BLaER1 treated with 17β-estradiol and CSF1 and Interleukin-3, amounts not matched to agents 10 nM and 100 nM (cell line): ENCODE data around the gene MAP4K2.

ENCODE experiments used
- H3K27ac ChIP-seq, 11 experiments: shearing (Covaris generic); formaldehyde crosslinking; 2 replicates each; pipeline ENCODE4 v1.8.1; 2022
- H3K27me3 ChIP-seq, 11 experiments: shearing (Covaris generic); formaldehyde crosslinking; 2 replicates each; pipeline ENCODE4 v1.8.1; 2022
- H3K36me3 ChIP-seq, 11 experiments: shearing (Covaris generic); formaldehyde crosslinking; 2 replicates each; pipeline ENCODE4 v1.8.1; 2022
- H3K4me1 ChIP-seq, 10 experiments: shearing (Covaris generic); formaldehyde crosslinking; 2 replicates each; pipeline ENCODE4 v1.8.1; 2022
- H3K4me2 ChIP-seq, 11 experiments: shearing (Covaris generic); formaldehyde crosslinking; 2 replicates each; pipeline ENCODE4 v1.8.1; 2022
- H3K4me3 ChIP-seq, 10 experiments: shearing (Covaris generic); formaldehyde crosslinking; 2 replicates each; pipeline ENCODE4 v1.8.1; 2022
- H3K9ac ChIP-seq, 11 experiments: shearing (Covaris generic); formaldehyde crosslinking; 2 replicates each; pipeline ENCODE4 v1.8.1; 2022
- H3K9me3 ChIP-seq, 11 experiments: shearing (Covaris generic); formaldehyde crosslinking; replicated peaks in 1 of 11; 2 replicates each; pipeline ENCODE4 v1.8.1; 2022
- H4K20me1 ChIP-seq, 11 experiments: shearing (Covaris generic); formaldehyde crosslinking; 2 replicates each; pipeline ENCODE4 v1.8.1; 2022
- Cebpa-rat ChIP-seq, 11 experiments: shearing (Covaris generic); IDR thresholded peaks; 2 replicates each; pipeline ENCODE4 v1.8.1; 2022

The MAP4K2 gene

GRCh38 chr11:64834723-64835615, 32.0 kb upstream of the MAP4K2 start:
- Histone ChIP-seq H3K4me2 (peak overlapping the region in 7 of 11 experiments; percentile 5 to 86 (median 33); a peak in 11 of 22 replicates), H3K9ac (peak overlapping the region in 3 of 11 experiments; percentile 14 to 30 (median 26); a peak in 2 of 22 replicates), H3K27ac (no peak overlapping the region), H3K36me3 (no peaks in the 10 kb centered on the region), H4K20me1 (peaks cover 0 to 23% (median 0%) of the 10 kb centered on the region in 11 experiments; a peak in 6 of 22 replicates), H3K27me3 (peaks cover 0 to 9% (median 0%) of the 10 kb centered on the region in 11 experiments; a peak in 3 of 22 replicates), H3K4me1 (peaks cover 9 to 61% (median 51%) of the 10 kb centered on the region in 10 experiments), H3K9me3 (no peaks in the 10 kb centered on the region), H3K4me3 (no peak overlapping the region)
- TF ChIP-seq Cebpa-rat (IDR thresholded peaks at IDR 0.05), result no peak

- no peak overlapping the region for H3K4me2 ChIP-seq
- H3K4me1 ChIP-seq, result peaks cover 9 to 64% (median 53%) of the 10 kb centered on the region in 10 experiments
- H3K4me3 ChIP-seq, result no peak overlapping the region
- no peak overlapping the region for H3K27ac ChIP-seq
- TF ChIP-seq Cebpa-rat (IDR thresholded peaks at IDR 0.05), result no peak
- no peaks in the 10 kb centered on the region for H3K9me3 ChIP-seq
- H3K36me3 ChIP-seq, result no peaks in the 10 kb centered on the region
- peaks cover 0 to 23% (median 0%) of the 10 kb centered on the region in 11 experiments; a peak in 6 of 22 replicates for H4K20me1 ChIP-seq
- peaks cover 0 to 9% (median 0%) of the 10 kb centered on the region in 11 experiments; a peak in 3 of 22 replicates for H3K27me3 ChIP-seq
- no peak overlapping the region for H3K9ac ChIP-seq
Measured at GRCh38 chr11:64834031-64834722, 31.2 kb upstream of the MAP4K2 start.

GRCh38 chr11:64833509-64833908, 30.5 kb upstream of the MAP4K2 start:
- H3K9me3 ChIP-seq, result no peaks in the 10 kb centered on the region
- no peak overlapping the region for H3K27ac ChIP-seq
- peaks cover 0 to 9% (median 0%) of the 10 kb centered on the region in 11 experiments; a peak in 3 of 22 replicates for H3K27me3 ChIP-seq
- peaks cover 0 to 24% (median 0%) of the 10 kb centered on the region in 11 experiments; a peak in 6 of 22 replicates for H4K20me1 ChIP-seq
- peaks cover 9 to 62% (median 53%) of the 10 kb centered on the region in 10 experiments for H3K4me1 ChIP-seq
- no peak for TF ChIP-seq Cebpa-rat (IDR thresholded peaks at IDR 0.05)
- H3K4me3 ChIP-seq, result no peak overlapping the region
- H3K36me3 ChIP-seq, result no peaks in the 10 kb centered on the region
- no peak overlapping the region for H3K9ac ChIP-seq
- no peak overlapping the region for H3K4me2 ChIP-seq

GRCh38 chr11:64833198-64833502, 30.1 kb upstream of the MAP4K2 start:
- Histone ChIP-seq H3K9ac (no peak overlapping the region), H3K4me2 (no peak overlapping the region), H3K27me3 (peaks cover 0 to 9% (median 0%) of the 10 kb centered on the region in 11 experiments; a peak in 3 of 22 replicates), H3K4me3 (no peak overlapping the region), H3K4me1 (peaks cover 9 to 59% (median 51%) of the 10 kb centered on the region in 10 experiments), H3K36me3 (no peaks in the 10 kb centered on the region), H3K9me3 (no peaks in the 10 kb centered on the region), H4K20me1 (peaks cover 0 to 24% (median 0%) of the 10 kb centered on the region in 11 experiments; a peak in 6 of 22 replicates), H3K27ac (no peak overlapping the region)
- TF ChIP-seq Cebpa-rat (IDR thresholded peaks at IDR 0.05), result no peak

GRCh38 chr11:64832467-64833197, 29.6 kb upstream of the MAP4K2 start:
- Histone ChIP-seq H4K20me1 (peaks cover 0 to 24% (median 0%) of the 10 kb centered on the region in 11 experiments; a peak in 6 of 22 replicates), H3K4me1 (peaks cover 9 to 53% (median 47%) of the 10 kb centered on the region in 10 experiments), H3K27me3 (peaks cover 0 to 9% (median 0%) of the 10 kb centered on the region in 11 experiments; a peak in 2 of 22 replicates), H3K9me3 (no peaks in the 10 kb centered on the region), H3K4me3 (no peak overlapping the region), H3K4me2 (peak overlapping the region in 8 of 11 experiments; percentile 18 to 80 (median 66); a peak in 13 of 22 replicates), H3K9ac (peak overlapping the region in 1 of 11 experiments; percentile 20; a peak in 1 of 22 replicates), H3K27ac (no peak overlapping the region), H3K36me3 (no peaks in the 10 kb centered on the region)
- TF ChIP-seq Cebpa-rat (IDR thresholded peaks at IDR 0.05), result no peak

GRCh38 chr11:64831411-64831891, 28.4 kb upstream of the MAP4K2 start:
- H3K9me3 ChIP-seq, result no peaks in the 10 kb centered on the region
- peak overlapping the region in 9 of 11 experiments; percentile 1 to 80 (median 64); a peak in 16 of 22 replicates for H3K4me2 ChIP-seq
- peak overlapping the region in 4 of 11 experiments; percentile 17 to 41 (median 35); a peak in 3 of 22 replicates for H3K9ac ChIP-seq
- peaks cover 0 to 42% (median 35%) of the 10 kb centered on the region in 10 experiments; a peak in 17 of 20 replicates for H3K4me1 ChIP-seq
- TF ChIP-seq Cebpa-rat (IDR thresholded peaks at IDR 0.05), result no peak
- H4K20me1 ChIP-seq, result peaks cover 0 to 24% (median 0%) of the 10 kb centered on the region in 11 experiments; a peak in 5 of 22 replicates
- H3K27ac ChIP-seq, result no peak overlapping the region
- H3K36me3 ChIP-seq, result no peaks in the 10 kb centered on the region
- H3K4me3 ChIP-seq, result no peak overlapping the region
- H3K27me3 ChIP-seq, result peaks cover 0 to 9% (median 0%) of the 10 kb centered on the region in 11 experiments; a peak in 2 of 22 replicates

GRCh38 chr11:64829536-64830251, 26.7 kb upstream of the MAP4K2 start:
- H3K36me3 ChIP-seq, result no peaks in the 10 kb centered on the region
- H3K4me2 ChIP-seq, result peak overlapping the region in 5 of 11 experiments; percentile 26 to 68 (median 40); a peak in 6 of 22 replicates
- peaks cover 0 to 28% (median 22%) of the 10 kb centered on the region in 10 experiments; a peak in 17 of 20 replicates for H3K4me1 ChIP-seq
- no peak overlapping the region for H3K4me3 ChIP-seq
- H4K20me1 ChIP-seq, result peaks cover 0 to 17% (median 0%) of the 10 kb centered on the region in 11 experiments; a peak in 5 of 22 replicates
- no peak overlapping the region for H3K27ac ChIP-seq
- peaks cover 0 to 6% (median 0%) of the 10 kb centered on the region in 11 experiments; a peak in 1 of 22 replicates for H3K27me3 ChIP-seq
- H3K9ac ChIP-seq, result no peak overlapping the region
- no peaks in the 10 kb centered on the region for H3K9me3 ChIP-seq
- TF ChIP-seq Cebpa-rat (IDR thresholded peaks at IDR 0.05), result no peak
